Liver (tissue), 9 donors: ENCODE results near the gene MACROD1. TPM values are rescaled to one million over a fixed set of nuclear protein-coding genes. Genes with fewer than 3 reads are reported as not detected.

Experiments
- DNase-seq: peaks from one replicate; pipeline ENCODE4 v3.0.0-alpha.2; 2017; ENCODE audit warnings: low spot score
- H3K27ac ChIP-seq, 2 donors: one replicate each; pipeline ENCODE4 v1.7.0; 2013; ENCODE audit warnings: inconsistent platforms in 2 of 2, low read length in 2 of 2, control low read depth in 1 of 2, low read depth in 1 of 2, mild to moderate bottlenecking in 1 of 2
- H3K27me3 ChIP-seq, 4 donors: one replicate each; pipeline versions ENCODE4 v1.6.1 to v1.7.0; 2013; ENCODE audit warnings: low read length in 3 of 4, inconsistent platforms in 1 of 4, mild to moderate bottlenecking in 1 of 4, moderate library complexity in 1 of 4; ENCODE audit not compliant: control insufficient read depth in 4 of 4, insufficient read depth in 4 of 4
- H3K36me3 ChIP-seq, 4 donors: one replicate each; pipeline versions ENCODE4 v1.6.1 to v1.7.0; 2013; ENCODE audit warnings: low read length in 3 of 4, mild to moderate bottlenecking in 3 of 4, low read depth in 1 of 4, moderate library complexity in 1 of 4; ENCODE audit not compliant: control insufficient read depth in 4 of 4, insufficient read depth in 3 of 4
- H3K4me1 ChIP-seq, 4 donors: one replicate each; pipeline versions ENCODE4 v1.6.1 to v1.7.0; 2013; ENCODE audit warnings: low read length in 3 of 4, mild to moderate bottlenecking in 3 of 4, moderate library complexity in 1 of 4; ENCODE audit not compliant: control insufficient read depth in 4 of 4, insufficient read depth in 4 of 4
- H3K4me3 ChIP-seq, 3 donors: one replicate each; pipeline versions ENCODE4 v1.6.1 to v1.7.0; 2013; ENCODE audit warnings: low read length in 3 of 3, control low read depth in 1 of 3, low read depth in 1 of 3, mild to moderate bottlenecking in 1 of 3
- H3K9ac ChIP-seq, 2 donors: one replicate each; pipeline ENCODE4 v1.7.0; 2013; ENCODE audit warnings: low read length in 2 of 2, mild to moderate bottlenecking in 2 of 2, moderate library complexity in 2 of 2, control low read depth in 1 of 2, low read depth in 1 of 2
- H3K9me3 ChIP-seq, 4 donors: one replicate each; pipeline versions ENCODE4 v1.6.1 to v1.7.0; 2013; ENCODE audit warnings: low read length in 3 of 4; ENCODE audit not compliant: control insufficient read depth in 4 of 4
- EGR1 ChIP-seq, 2 donors: IDR thresholded peaks; 2 replicates each; pipeline ENCODE4 v1.6.1; 2016 to 2018; ENCODE audit warnings: antibody characterized with exemption in 2 of 2, low read depth in 2 of 2
- FOXA1 ChIP-seq: IDR thresholded peaks from 2 replicates; pipeline ENCODE4 v1.6.1; 2016; ENCODE audit warnings: antibody characterized with exemption
- FOXA2 ChIP-seq: IDR thresholded peaks from 2 replicates; pipeline ENCODE4 v1.6.1; 2016; ENCODE audit warnings: antibody characterized with exemption
- GABPA ChIP-seq, 2 donors: IDR thresholded peaks in 1 of 2; conservative IDR thresholded peaks in 1 of 2; 2 replicates each; pipeline ENCODE4 v1.6.1; 2016; ENCODE audit warnings: antibody characterized with exemption in 2 of 2, mild to moderate bottlenecking in 1 of 2, moderate library complexity in 1 of 2
- HNF4A ChIP-seq, 2 donors: conservative IDR thresholded peaks; 2 replicates each; pipeline ENCODE4 v1.6.1; 2016; ENCODE audit warnings: antibody characterized with exemption in 2 of 2, mild to moderate bottlenecking in 2 of 2
- HNF4G ChIP-seq: IDR thresholded peaks from 2 replicates; pipeline ENCODE4 v1.6.1; 2016; ENCODE audit warnings: antibody characterized with exemption
- JUND ChIP-seq, 2 donors: IDR thresholded peaks; 2 replicates each; pipeline ENCODE4 v1.6.1; 2016; ENCODE audit warnings: antibody characterized with exemption in 2 of 2
- NR2F2 ChIP-seq: IDR thresholded peaks from 2 replicates; pipeline ENCODE4 v1.6.1; 2016; ENCODE audit warnings: antibody characterized with exemption
- RAD21 ChIP-seq, 2 donors: IDR thresholded peaks; 2 replicates each; pipeline ENCODE4 v1.6.1; 2016; ENCODE audit warnings: antibody characterized with exemption in 2 of 2, mild to moderate bottlenecking in 2 of 2
- RXRA ChIP-seq, 2 donors: IDR thresholded peaks; 2 replicates each; pipeline ENCODE4 v1.6.1; 2017 to 2018; ENCODE audit warnings: antibody characterized with exemption in 2 of 2, mild to moderate bottlenecking in 1 of 2
- SP1 ChIP-seq: IDR thresholded peaks from 2 replicates; pipeline ENCODE4 v1.6.1; 2018; ENCODE audit warnings: antibody characterized with exemption, mild to moderate bottlenecking
- TAF1 ChIP-seq: conservative IDR thresholded peaks from 2 replicates; pipeline ENCODE4 v1.6.1; 2016; ENCODE audit warnings: antibody characterized with exemption, mild to moderate bottlenecking
- YY1 ChIP-seq: IDR thresholded peaks from 2 replicates; pipeline ENCODE4 v1.6.1; 2016; ENCODE audit warnings: antibody characterized with exemption, mild to moderate bottlenecking
- WGBS: extraction: QIAGEN DNeasy Blood & Tissue Kit; methylation state at CpG from one replicate; pipeline ENCODE4 v1.1.7; 2013; 5-methylcytosine and 5-hydroxymethylcytosine counted together
- polyA plus RNA-seq, 2 donors: library from polyadenylated mRNA; stranded (reverse) in 1 of 2; unstranded in 1 of 2; fragments of 200-250 nt in 1 of 2; fragments of >200 nt in 1 of 2; fragmentation: Nextera tagmentation in 1 of 2; extraction: Ambion mirVana in 1 of 2; gene quantifications; one replicate each; pipeline versions ENCODE4 v1.2.1 to v1.2.3, GENCODE V29; 2013 to 2015
- total RNA-seq, 2 donors: library from RNA; depleted of rRNA; stranded (reverse); fragments of >200 nt; gene quantifications; one replicate each; pipeline ENCODE4 v1.2.3, GENCODE V29; 2014
- TF ChIP-seq, protein P1 (sequence below): fragments of 150-350 bp; IDR thresholded peaks from 2 replicates; pipeline ENCODE4 v1.5.1; 2017; ENCODE audit warnings: improper control_type of control experiment, low read depth, low read length; ENCODE audit not compliant: missing input control
- TF ChIP-seq, protein P2 (sequence below): IDR thresholded peaks from 2 replicates; pipeline ENCODE4 v1.6.1; 2016; ENCODE audit warnings: antibody characterized with exemption
- TF ChIP-seq, protein P3 (sequence below): IDR thresholded peaks from 2 replicates; pipeline ENCODE4 v1.6.1; 2016; ENCODE audit warnings: antibody characterized with exemption
- TF ChIP-seq, protein P4 (sequence below): IDR thresholded peaks from 2 replicates; pipeline ENCODE4 v1.6.1; 2016; ENCODE audit warnings: antibody characterized with exemption
- TF ChIP-seq, protein P5 (sequence below): IDR thresholded peaks from 2 replicates; pipeline ENCODE4 v1.6.1; 2016; ENCODE audit warnings: antibody characterized with exemption, mild to moderate bottlenecking
- donor health status: healthy.
- donor health status: healthy.
- donor health status: healthy.
- donor health status: healthy.
- donor health status: healthy.

MACROD1 gene
- total and polyA plus RNA-seq, 4 donors, result 8.9 to 25.9 (median 13.1) TPM

DNA sequence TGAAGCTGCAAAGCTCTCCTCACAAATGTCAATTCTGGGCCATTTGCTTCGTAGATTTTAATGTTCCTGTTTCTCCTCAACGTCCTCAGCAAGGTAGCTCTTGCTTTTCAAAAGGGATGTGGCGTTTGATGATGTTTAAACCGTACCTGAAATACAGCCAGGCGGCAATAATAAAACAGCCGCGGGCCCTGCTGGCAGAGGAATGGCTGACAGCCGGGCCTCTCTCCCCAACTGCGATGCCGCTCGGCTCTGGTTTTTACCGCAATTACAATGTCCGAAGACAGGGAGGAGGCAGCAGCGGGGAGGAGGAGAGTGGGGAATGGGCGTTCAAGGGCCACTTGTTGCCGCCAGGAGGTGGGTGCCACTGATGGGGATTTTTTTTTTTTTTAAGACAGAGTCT is 27.5 kb downstream of the MACROD1 start:
- peaks cover 0 to 4% (median 0%) of the 10 kb centered on the region in 4 donors for H3K4me1 ChIP-seq
- H3K9ac ChIP-seq, result no peak overlapping the region
- no peaks in the 10 kb centered on the region for H3K9me3 ChIP-seq
- TF ChIP-seq, protein P1, sequence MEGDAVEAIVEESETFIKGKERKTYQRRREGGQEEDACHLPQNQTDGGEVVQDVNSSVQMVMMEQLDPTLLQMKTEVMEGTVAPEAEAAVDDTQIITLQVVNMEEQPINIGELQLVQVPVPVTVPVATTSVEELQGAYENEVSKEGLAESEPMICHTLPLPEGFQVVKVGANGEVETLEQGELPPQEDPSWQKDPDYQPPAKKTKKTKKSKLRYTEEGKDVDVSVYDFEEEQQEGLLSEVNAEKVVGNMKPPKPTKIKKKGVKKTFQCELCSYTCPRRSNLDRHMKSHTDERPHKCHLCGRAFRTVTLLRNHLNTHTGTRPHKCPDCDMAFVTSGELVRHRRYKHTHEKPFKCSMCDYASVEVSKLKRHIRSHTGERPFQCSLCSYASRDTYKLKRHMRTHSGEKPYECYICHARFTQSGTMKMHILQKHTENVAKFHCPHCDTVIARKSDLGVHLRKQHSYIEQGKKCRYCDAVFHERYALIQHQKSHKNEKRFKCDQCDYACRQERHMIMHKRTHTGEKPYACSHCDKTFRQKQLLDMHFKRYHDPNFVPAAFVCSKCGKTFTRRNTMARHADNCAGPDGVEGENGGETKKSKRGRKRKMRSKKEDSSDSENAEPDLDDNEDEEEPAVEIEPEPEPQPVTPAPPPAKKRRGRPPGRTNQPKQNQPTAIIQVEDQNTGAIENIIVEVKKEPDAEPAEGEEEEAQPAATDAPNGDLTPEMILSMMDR, result no peak
- TF ChIP-seq RXRA (IDR thresholded peaks at IDR 0.05), result no peak
- TF ChIP-seq, protein P2, sequence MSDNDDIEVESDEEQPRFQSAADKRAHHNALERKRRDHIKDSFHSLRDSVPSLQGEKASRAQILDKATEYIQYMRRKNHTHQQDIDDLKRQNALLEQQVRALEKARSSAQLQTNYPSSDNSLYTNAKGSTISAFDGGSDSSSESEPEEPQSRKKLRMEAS, result no peak
- no peak for TF ChIP-seq FOXA2
- TF ChIP-seq YY1, result no peak
- TF ChIP-seq TAF1, result no peak
- WGBS, result 94% methylated on average over 16 of the region's 16 CpGs
- H3K4me3 ChIP-seq, result no peak overlapping the region
- no peak overlapping the region for H3K27ac ChIP-seq
- DNase-seq, result no peak
- H3K36me3 ChIP-seq, result no peaks in the 10 kb centered on the region
- H3K27me3 ChIP-seq, result no peaks in the 10 kb centered on the region

DNA sequence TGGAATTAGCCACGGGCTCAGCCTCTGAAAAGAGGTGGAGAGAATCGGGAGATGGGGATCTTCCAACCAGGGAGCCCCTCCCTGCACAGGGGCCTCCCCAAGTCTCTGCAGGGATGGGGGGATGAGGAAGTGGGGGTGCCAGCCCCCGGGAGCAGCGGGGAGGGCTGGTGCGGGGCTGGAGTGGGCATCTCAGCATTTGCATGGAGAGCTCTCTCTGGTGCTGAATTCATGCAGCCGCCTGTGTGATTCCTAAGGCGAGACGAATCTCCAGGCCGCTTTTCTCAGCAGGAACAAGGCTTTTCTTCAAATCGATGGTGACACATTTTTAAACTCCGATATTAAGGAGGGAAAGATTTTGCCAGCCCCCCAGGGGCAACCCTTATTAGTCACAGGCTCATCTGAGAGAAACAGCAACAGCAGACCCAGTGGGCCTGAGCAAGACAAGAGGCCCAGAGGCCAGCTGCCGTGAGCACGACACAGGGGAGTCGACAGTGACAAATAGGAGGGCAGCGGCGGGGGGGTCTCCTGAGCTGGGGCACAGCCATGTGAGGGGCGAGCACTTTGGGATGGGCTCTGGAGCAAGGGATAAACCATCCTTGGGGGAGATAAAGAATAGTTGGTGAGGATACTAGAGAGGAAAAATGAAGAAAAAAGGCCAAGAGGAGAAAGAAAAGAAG is 29.0 kb downstream of the MACROD1 start:
- TF ChIP-seq SP1 (no peak), GABPA (IDR thresholded peaks at IDR 0.05 in 1 of 2, conservative IDR thresholded peaks at IDR 0.05 in 1 of 2) (no peak), FOXA1 (no peak), HNF4A (conservative IDR thresholded peaks at IDR 0.05) (no peak), HNF4G (no peak), EGR1 (IDR thresholded peaks at IDR 0.05; ENCODE audit: low read depth in 2 of 2) (no peak), FOXA2 (no peak), RXRA (IDR thresholded peaks at IDR 0.05) (no peak), JUND (IDR thresholded peaks at IDR 0.05) (no peak), NR2F2 (no peak), RAD21 (IDR thresholded peaks at IDR 0.05) (no peak), YY1 (no peak), TAF1 (no peak)
- TF ChIP-seq, protein P3, sequence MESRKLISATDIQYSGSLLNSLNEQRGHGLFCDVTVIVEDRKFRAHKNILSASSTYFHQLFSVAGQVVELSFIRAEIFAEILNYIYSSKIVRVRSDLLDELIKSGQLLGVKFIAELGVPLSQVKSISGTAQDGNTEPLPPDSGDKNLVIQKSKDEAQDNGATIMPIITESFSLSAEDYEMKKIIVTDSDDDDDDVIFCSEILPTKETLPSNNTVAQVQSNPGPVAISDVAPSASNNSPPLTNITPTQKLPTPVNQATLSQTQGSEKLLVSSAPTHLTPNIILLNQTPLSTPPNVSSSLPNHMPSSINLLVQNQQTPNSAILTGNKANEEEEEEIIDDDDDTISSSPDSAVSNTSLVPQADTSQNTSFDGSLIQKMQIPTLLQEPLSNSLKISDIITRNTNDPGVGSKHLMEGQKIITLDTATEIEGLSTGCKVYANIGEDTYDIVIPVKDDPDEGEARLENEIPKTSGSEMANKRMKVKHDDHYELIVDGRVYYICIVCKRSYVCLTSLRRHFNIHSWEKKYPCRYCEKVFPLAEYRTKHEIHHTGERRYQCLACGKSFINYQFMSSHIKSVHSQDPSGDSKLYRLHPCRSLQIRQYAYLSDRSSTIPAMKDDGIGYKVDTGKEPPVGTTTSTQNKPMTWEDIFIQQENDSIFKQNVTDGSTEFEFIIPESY, result no peak
- TF ChIP-seq, protein P1, result no peak
- TF ChIP-seq, protein P2, result no peak
- TF ChIP-seq, protein P4, sequence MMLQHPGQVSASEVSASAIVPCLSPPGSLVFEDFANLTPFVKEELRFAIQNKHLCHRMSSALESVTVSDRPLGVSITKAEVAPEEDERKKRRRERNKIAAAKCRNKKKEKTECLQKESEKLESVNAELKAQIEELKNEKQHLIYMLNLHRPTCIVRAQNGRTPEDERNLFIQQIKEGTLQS, result no peak
- TF ChIP-seq, protein P5, sequence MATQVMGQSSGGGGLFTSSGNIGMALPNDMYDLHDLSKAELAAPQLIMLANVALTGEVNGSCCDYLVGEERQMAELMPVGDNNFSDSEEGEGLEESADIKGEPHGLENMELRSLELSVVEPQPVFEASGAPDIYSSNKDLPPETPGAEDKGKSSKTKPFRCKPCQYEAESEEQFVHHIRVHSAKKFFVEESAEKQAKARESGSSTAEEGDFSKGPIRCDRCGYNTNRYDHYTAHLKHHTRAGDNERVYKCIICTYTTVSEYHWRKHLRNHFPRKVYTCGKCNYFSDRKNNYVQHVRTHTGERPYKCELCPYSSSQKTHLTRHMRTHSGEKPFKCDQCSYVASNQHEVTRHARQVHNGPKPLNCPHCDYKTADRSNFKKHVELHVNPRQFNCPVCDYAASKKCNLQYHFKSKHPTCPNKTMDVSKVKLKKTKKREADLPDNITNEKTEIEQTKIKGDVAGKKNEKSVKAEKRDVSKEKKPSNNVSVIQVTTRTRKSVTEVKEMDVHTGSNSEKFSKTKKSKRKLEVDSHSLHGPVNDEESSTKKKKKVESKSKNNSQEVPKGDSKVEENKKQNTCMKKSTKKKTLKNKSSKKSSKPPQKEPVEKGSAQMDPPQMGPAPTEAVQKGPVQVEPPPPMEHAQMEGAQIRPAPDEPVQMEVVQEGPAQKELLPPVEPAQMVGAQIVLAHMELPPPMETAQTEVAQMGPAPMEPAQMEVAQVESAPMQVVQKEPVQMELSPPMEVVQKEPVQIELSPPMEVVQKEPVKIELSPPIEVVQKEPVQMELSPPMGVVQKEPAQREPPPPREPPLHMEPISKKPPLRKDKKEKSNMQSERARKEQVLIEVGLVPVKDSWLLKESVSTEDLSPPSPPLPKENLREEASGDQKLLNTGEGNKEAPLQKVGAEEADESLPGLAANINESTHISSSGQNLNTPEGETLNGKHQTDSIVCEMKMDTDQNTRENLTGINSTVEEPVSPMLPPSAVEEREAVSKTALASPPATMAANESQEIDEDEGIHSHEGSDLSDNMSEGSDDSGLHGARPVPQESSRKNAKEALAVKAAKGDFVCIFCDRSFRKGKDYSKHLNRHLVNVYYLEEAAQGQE, result no peak
- H3K27me3 ChIP-seq, result no peaks in the 10 kb centered on the region
- WGBS, result 92% methylated on average over 17 of the region's 17 CpGs
- H3K27ac ChIP-seq, result no peak overlapping the region
- no peaks in the 10 kb centered on the region for H3K9me3 ChIP-seq
- H3K36me3 ChIP-seq, result no peaks in the 10 kb centered on the region
- H3K4me1 ChIP-seq, result peaks cover 0 to 13% (median 5%) of the 10 kb centered on the region in 4 donors
- H3K4me3 ChIP-seq, result no peak overlapping the region
- no peak overlapping the region for H3K9ac ChIP-seq
- no peak for DNase-seq
